ENCODE results near the gene LCOR. TPM values are rescaled to one million over a fixed set of nuclear protein-coding genes. Genes with fewer than 3 reads are reported as not detected.

LCOR gene
- total RNA-seq, 1 experiment from 2014 or later = 42.1 TPM

GRCh38 chr10:96843823-96844222 is 11.7 kb downstream of the LCOR start:
- no peak overlapping the region for H2BK120ac ChIP-seq (ENCODE audit: low read depth, low read length, poor library complexity, severe bottlenecking)
- no peak overlapping the region for H2AFZ ChIP-seq (ENCODE audit: low read length)
- H3K27me3 Mint-ChIP-seq (ENCODE audit: low read depth) = no peaks in the 10 kb centered on the region
- H3K9me3 ChIP-seq (ENCODE audit: control insufficient read depth, low read depth, low read length) = no peaks in the 10 kb centered on the region
- no peak overlapping the region for H2AK5ac ChIP-seq (ENCODE audit: insufficient read length, low read length)
- H2BK12ac ChIP-seq (ENCODE audit: insufficient read length, low read depth, low read length) = no peak overlapping the region
- H3K23ac ChIP-seq (ENCODE audit: insufficient read length, low read depth, low read length) = no peak overlapping the region
- H2BK5ac ChIP-seq (ENCODE audit: insufficient read length, low read length) = no peak overlapping the region
- H3K23me2 ChIP-seq (ENCODE audit: insufficient read length, low read depth, low read length, poor library complexity, severe bottlenecking) = no peaks in the 10 kb centered on the region
- no peak overlapping the region for H3K4me3 Mint-ChIP-seq
- TF ChIP-seq, protein P1, sequence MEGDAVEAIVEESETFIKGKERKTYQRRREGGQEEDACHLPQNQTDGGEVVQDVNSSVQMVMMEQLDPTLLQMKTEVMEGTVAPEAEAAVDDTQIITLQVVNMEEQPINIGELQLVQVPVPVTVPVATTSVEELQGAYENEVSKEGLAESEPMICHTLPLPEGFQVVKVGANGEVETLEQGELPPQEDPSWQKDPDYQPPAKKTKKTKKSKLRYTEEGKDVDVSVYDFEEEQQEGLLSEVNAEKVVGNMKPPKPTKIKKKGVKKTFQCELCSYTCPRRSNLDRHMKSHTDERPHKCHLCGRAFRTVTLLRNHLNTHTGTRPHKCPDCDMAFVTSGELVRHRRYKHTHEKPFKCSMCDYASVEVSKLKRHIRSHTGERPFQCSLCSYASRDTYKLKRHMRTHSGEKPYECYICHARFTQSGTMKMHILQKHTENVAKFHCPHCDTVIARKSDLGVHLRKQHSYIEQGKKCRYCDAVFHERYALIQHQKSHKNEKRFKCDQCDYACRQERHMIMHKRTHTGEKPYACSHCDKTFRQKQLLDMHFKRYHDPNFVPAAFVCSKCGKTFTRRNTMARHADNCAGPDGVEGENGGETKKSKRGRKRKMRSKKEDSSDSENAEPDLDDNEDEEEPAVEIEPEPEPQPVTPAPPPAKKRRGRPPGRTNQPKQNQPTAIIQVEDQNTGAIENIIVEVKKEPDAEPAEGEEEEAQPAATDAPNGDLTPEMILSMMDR (conservative IDR thresholded peaks at IDR 0.05) = no peak
- H4K20me1 ChIP-seq (ENCODE audit: control insufficient read depth, insufficient read depth, insufficient read length) = no peaks in the 10 kb centered on the region
- no peak overlapping the region for H3K4me2 ChIP-seq (ENCODE audit: insufficient read depth, insufficient read length, low read length)
- H3K56ac ChIP-seq (ENCODE audit: insufficient read length, low read depth, low read length) = no peak overlapping the region
- no peak overlapping the region for H3K9ac ChIP-seq (ENCODE audit: extremely low read depth, insufficient read length, low read length)
- no peak for DNase-seq
- H4K8ac ChIP-seq (replicated peaks; ENCODE audit: insufficient read length, low read depth, low read length) = no peak overlapping the region
- no peak overlapping the region for H3T11ph ChIP-seq (ENCODE audit: low read length)
- WGBS (ENCODE audit: extremely low coverage, insufficient read length, low lambda C conversion rate) = no CpG with 5 or more reads among the region's 2 CpGs
- no peak overlapping the region for H2BK15ac ChIP-seq (ENCODE audit: low read depth, low read length)
- no peak overlapping the region for H2BK20ac ChIP-seq (ENCODE audit: low read depth, low read length, poor library complexity, severe bottlenecking)
- H3K27me3 ChIP-seq (ENCODE audit: insufficient read depth, low read length) = no peaks in the 10 kb centered on the region
- H3K4me1 ChIP-seq (ENCODE audit: insufficient read depth, low read length) = peaks cover 7% of the 10 kb centered on the region; the same call in 1 of the 2 replicates
- no peak overlapping the region for H3K27ac ChIP-seq (ENCODE audit: insufficient read length, low read depth, low read length)
- H3K27ac Mint-ChIP-seq = peak overlapping the region in 1 of 3 experiments; percentile 60; a peak in 1 of 7 replicates
- H4K5ac ChIP-seq (ENCODE audit: insufficient read length, low read depth, low read length) = no peak overlapping the region
- H3K18ac ChIP-seq (ENCODE audit: insufficient read length, low read depth, low read length) = no peak overlapping the region
- H3K36me3 Mint-ChIP-seq (ENCODE audit: insufficient read depth in 1 of 3, low read depth in 3 of 3) = peaks cover 0 to 4% (median 0%) of the 10 kb centered on the region in 3 experiments; a peak in 3 of 7 replicates
- H3K79me2 ChIP-seq (ENCODE audit: insufficient read depth, low read length) = peaks cover 16% of the 10 kb centered on the region; the same call in 1 of the 2 replicates
- H3K79me1 ChIP-seq (ENCODE audit: insufficient read depth, low read depth, low read length, poor library complexity, severe bottlenecking) = peaks cover 6% of the 10 kb centered on the region
- no peaks in the 10 kb centered on the region for H3K9me3 Mint-ChIP-seq
- H4K91ac ChIP-seq (ENCODE audit: insufficient read length, low read depth, low read length) = no peak overlapping the region
- H3K14ac ChIP-seq (ENCODE audit: insufficient read depth, low read length) = no peak overlapping the region
- peaks cover 48 to 53% of the 10 kb centered on the region in 2 experiments for H3K4me1 Mint-ChIP-seq
- H3K4ac ChIP-seq (ENCODE audit: low read depth, low read length) = no peak overlapping the region

All from H9 (cell line).